Right lobe of liver (tissue), 4 donors: ENCODE results near the gene KRT17.

Experiments used
- POLR2A ChIP-seq: fragments of 450-650 bp; IDR thresholded peaks from one replicate; pipeline ENCODE4 v1.6.1; 2017; ENCODE audit warnings: antibody characterized with exemption, mild to moderate bottlenecking
- TF ChIP-seq, protein P1 (sequence below), 4 donors: fragments of 200-600 bp in 3 of 4; fragments of 450-650 bp in 1 of 4; IDR thresholded peaks; one replicate each; pipeline versions ENCODE4 v1.5.1 to v1.8.0; 2016 to 2022; ENCODE audit warnings: antibody characterized with exemption in 4 of 4, mild to moderate bottlenecking in 2 of 4
- donor health status: DM: no; HTN: no; CAD: no.
- donor health status: DM: no; HTN: no; CAD: no.
- donor health status: DM: no; HTN: yes; CAD: no.

- TF ChIP-seq, protein P1, sequence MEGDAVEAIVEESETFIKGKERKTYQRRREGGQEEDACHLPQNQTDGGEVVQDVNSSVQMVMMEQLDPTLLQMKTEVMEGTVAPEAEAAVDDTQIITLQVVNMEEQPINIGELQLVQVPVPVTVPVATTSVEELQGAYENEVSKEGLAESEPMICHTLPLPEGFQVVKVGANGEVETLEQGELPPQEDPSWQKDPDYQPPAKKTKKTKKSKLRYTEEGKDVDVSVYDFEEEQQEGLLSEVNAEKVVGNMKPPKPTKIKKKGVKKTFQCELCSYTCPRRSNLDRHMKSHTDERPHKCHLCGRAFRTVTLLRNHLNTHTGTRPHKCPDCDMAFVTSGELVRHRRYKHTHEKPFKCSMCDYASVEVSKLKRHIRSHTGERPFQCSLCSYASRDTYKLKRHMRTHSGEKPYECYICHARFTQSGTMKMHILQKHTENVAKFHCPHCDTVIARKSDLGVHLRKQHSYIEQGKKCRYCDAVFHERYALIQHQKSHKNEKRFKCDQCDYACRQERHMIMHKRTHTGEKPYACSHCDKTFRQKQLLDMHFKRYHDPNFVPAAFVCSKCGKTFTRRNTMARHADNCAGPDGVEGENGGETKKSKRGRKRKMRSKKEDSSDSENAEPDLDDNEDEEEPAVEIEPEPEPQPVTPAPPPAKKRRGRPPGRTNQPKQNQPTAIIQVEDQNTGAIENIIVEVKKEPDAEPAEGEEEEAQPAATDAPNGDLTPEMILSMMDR (IDR thresholded peaks at IDR 0.05), result peak in 1 of 4 donors; percentile 0
- TF ChIP-seq POLR2A, result no peak
Measured at GRCh38 chr17:41667280-41668041, 43.1 kb upstream of the KRT17 start.
